GM18520 (cell line): ENCODE measurements around the gene TNRC6B.
"Not testable (repeated sequence)": the region's sequence is repeated elsewhere in the genome, so short reads cannot be mapped to it uniquely, and the experiment has no call there.

Experiments used
- ATAC-seq: cut with Tn5 transposase; IDR thresholded peaks from one replicate; pipeline ENCODE4 v1.9.1; 2021; ENCODE audit not compliant: unreplicated experiment

Gene TNRC6B

GRCh38 chr22:40346185-40347118 lies 168.7 kb downstream of the TNRC6B start, which contains the start of gene ADSL:
ADSL (plus strand) TSS chr22:40346500; CDS start chr22:40346559, 59 bp downstream.
- ATAC-seq = no peak

GRCh38 chr22:40347300-40347699 lies 169.6 kb downstream of the TNRC6B start:
- ATAC-seq = no peak

GRCh38 chr22:40348025-40348658 lies 170.4 kb downstream of the TNRC6B start:
- ATAC-seq = no peak

- ATAC-seq = no peak
Measured at GRCh38 chr22:40352763-40353162, 175.0 kb downstream of the TNRC6B start.

- ATAC-seq = no peak
Measured at GRCh38 chr22:40361100-40361499, 183.4 kb downstream of the TNRC6B start.

- ATAC-seq = no peak
Measured at GRCh38 chr22:40363059-40363458, 185.3 kb downstream of the TNRC6B start.

- no peak for ATAC-seq
Measured at GRCh38 chr22:40364431-40364830, 186.7 kb downstream of the TNRC6B start.

- ATAC-seq = no peak
Measured at GRCh38 chr22:40366068-40366467, 188.3 kb downstream of the TNRC6B start.

- ATAC-seq = no peak
Measured at GRCh38 chr22:40367342-40367741, 189.6 kb downstream of the TNRC6B start.

GRCh38 chr22:40368016-40368415 lies 190.3 kb downstream of the TNRC6B start:
- ATAC-seq = no peak

- ATAC-seq = no peak
Measured at GRCh38 chr22:40368836-40369235, 191.1 kb downstream of the TNRC6B start.

- ATAC-seq = no peak
Measured at GRCh38 chr22:40374567-40374966, 196.8 kb downstream of the TNRC6B start.

- no peak for ATAC-seq
Measured at GRCh38 chr22:40376149-40376548, 198.4 kb downstream of the TNRC6B start.

- no peak for ATAC-seq
Measured at GRCh38 chr22:40377931-40378330, 200.2 kb downstream of the TNRC6B start.

- ATAC-seq = not testable (repeated sequence)
Measured at GRCh38 chr22:40378448-40378847, 200.7 kb downstream of the TNRC6B start.

GRCh38 chr22:40381461-40381860 lies 203.7 kb downstream of the TNRC6B start:
- ATAC-seq = no peak

- ATAC-seq = no peak
Measured at GRCh38 chr22:40383905-40384304, 206.2 kb downstream of the TNRC6B start.

GRCh38 chr22:40385036-40385782 lies 207.5 kb downstream of the TNRC6B start:
- no peak for ATAC-seq
